Measurements from ENCODE around the gene ARMC6.
A peak's percentile ranks its signal among the peaks of the same experiment; 100 is the strongest.
"Not testable (repeated sequence)": the region's sequence is repeated elsewhere in the genome, so short reads cannot be mapped to it uniquely, and the experiment has no call there.

Gene ARMC6

GRCh38 chr19:19022380-19022961 lies 10.9 kb upstream of the ARMC6 start:
- DNase-seq (ENCODE audit: low spot score): no peak

- DNase-seq (ENCODE audit: low spot score): not testable (repeated sequence)
These were observed 10.0 kb upstream of the ARMC6 start for GRCh38 chr19:19023376-19023775.

- DNase-seq (ENCODE audit: low spot score): no peak
These were observed 7.5 kb upstream of the ARMC6 start for GRCh38 chr19:19025861-19026260.

GRCh38 chr19:19026299-19026971 lies 7.0 kb upstream of the ARMC6 start:
- DNase-seq (ENCODE audit: low spot score): no peak

- DNase-seq (ENCODE audit: low spot score): no peak
These were observed 6.2 kb upstream of the ARMC6 start for GRCh38 chr19:19027228-19027627.

- DNase-seq (ENCODE audit: low spot score): no peak
These were observed 4.9 kb upstream of the ARMC6 start for GRCh38 chr19:19028526-19028925.

GRCh38 chr19:19031891-19032290 lies 1.5 kb upstream of the ARMC6 start:
- DNase-seq (ENCODE audit: low spot score): no peak

- DNase-seq (ENCODE audit: low spot score): peak; percentile 85
These were observed 805 bp upstream of the ARMC6 start for GRCh38 chr19:19032420-19033175.

- DNase-seq (ENCODE audit: low spot score): no peak
These were observed 302 bp upstream of the ARMC6 start for GRCh38 chr19:19033176-19033425.

GRCh38 chr19:19034204-19034624 lies 811 bp downstream of the ARMC6 start:
- no peak for DNase-seq (ENCODE audit: low spot score)

- no peak for DNase-seq (ENCODE audit: low spot score)
These were observed 6.5 kb downstream of the ARMC6 start for GRCh38 chr19:19039901-19040300.

- no peak for DNase-seq (ENCODE audit: low spot score)
These were observed 7.0 kb downstream of the ARMC6 start for GRCh38 chr19:19040417-19040816.

- no peak for DNase-seq (ENCODE audit: low spot score)
These were observed 9.4 kb downstream of the ARMC6 start for GRCh38 chr19:19042732-19043280.

- no peak for DNase-seq (ENCODE audit: low spot score)
These were observed 10.1 kb downstream of the ARMC6 start for GRCh38 chr19:19043481-19043880.

- no peak for DNase-seq (ENCODE audit: low spot score)
These were observed 10.5 kb downstream of the ARMC6 start for GRCh38 chr19:19043881-19044280.

GRCh38 chr19:19049406-19049805 lies 16.0 kb downstream of the ARMC6 start:
- no peak for DNase-seq (ENCODE audit: low spot score)

- DNase-seq (ENCODE audit: low spot score): no peak
These were observed 16.7 kb downstream of the ARMC6 start for GRCh38 chr19:19050104-19050503.

- DNase-seq (ENCODE audit: low spot score): no peak
These were observed 17.3 kb downstream of the ARMC6 start for GRCh38 chr19:19050731-19051130.

- DNase-seq (ENCODE audit: low spot score): no peak
These were observed 18.2 kb downstream of the ARMC6 start for GRCh38 chr19:19051478-19052213.

- DNase-seq (ENCODE audit: low spot score): no peak
These were observed 19.5 kb downstream of the ARMC6 start for GRCh38 chr19:19052921-19053320.

GRCh38 chr19:19053508-19054314 lies 20.3 kb downstream of the ARMC6 start:
- DNase-seq (ENCODE audit: low spot score): no peak

All from left forelimb (tissue), 1 donor.